Common myeloid progenitor, CD34-positive (primary cell): ENCODE measurements around the gene SLC25A43.
"Not testable (repeated sequence)": the region's sequence is repeated elsewhere in the genome, so short reads cannot be mapped to it uniquely, and the experiment has no call there.

ENCODE experiments used
- CTCF ChIA-PET: fragments of 350-600 bp; sonication (Branson Sonifier 250); formaldehyde crosslinking; loops from one replicate; lab custom pipeline; 2021; ENCODE audit warnings: antibody characterized with exemption; lab: Charles Lee
- POLR2A ChIA-PET: fragments of 350-600 bp; sonication (Branson Sonifier 250); formaldehyde crosslinking; loops from one replicate; lab custom pipeline; 2021; ENCODE audit warnings: antibody characterized with exemption; lab: Charles Lee
- DNase-seq, 3 donors: peaks; one replicate each; pipeline versions ENCODE4 v3.0.0 to v3.0.0-alpha.2; 2013
- H3K27ac ChIP-seq, 2 experiments: 1 replicate in 1 of 2; 2 replicates in 1 of 2; pipeline ENCODE4 v1.7.0; 2013; ENCODE audit warnings: inconsistent platforms in 2 of 2, low read length in 2 of 2, mild to moderate bottlenecking in 2 of 2, low read depth in 1 of 2, moderate library complexity in 1 of 2; ENCODE audit not compliant: severe bottlenecking in 2 of 2, insufficient read depth in 1 of 2, poor library complexity in 1 of 2
- H3K27me3 ChIP-seq, 5 experiments: replicated peaks in 2 of 5; 1 replicate in 3 of 5; 2 replicates in 2 of 5; pipeline versions ENCODE4 v1.6.1 to v1.7.0; 2013; ENCODE audit warnings: low read length in 4 of 5, mild to moderate bottlenecking in 2 of 5, moderate library complexity in 2 of 5, inconsistent platforms in 1 of 5; ENCODE audit not compliant: insufficient read depth in 5 of 5, control insufficient read depth in 4 of 5
- H3K36me3 ChIP-seq, 4 experiments: 1 replicate in 2 of 4; 2 replicates in 2 of 4; pipeline versions ENCODE4 v1.6.1 to v1.7.0; 2013; ENCODE audit warnings: low read length in 3 of 4, control low read depth in 1 of 4, mild to moderate bottlenecking in 1 of 4; ENCODE audit not compliant: control insufficient read depth in 4 of 4, insufficient read depth in 4 of 4
- H3K4me1 ChIP-seq, 4 experiments: 1 replicate in 3 of 4; 2 replicates in 1 of 4; pipeline versions ENCODE4 v1.6.1 to v1.7.1; 2013; ENCODE audit warnings: low read length in 3 of 4, mild to moderate bottlenecking in 3 of 4, control low read depth in 1 of 4, inconsistent platforms in 1 of 4, moderate library complexity in 1 of 4; ENCODE audit not compliant: control insufficient read depth in 4 of 4, insufficient read depth in 4 of 4; ENCODE audit errors: control extremely low read depth in 1 of 4
- H3K4me3 ChIP-seq, 7 experiments: 1 replicate in 4 of 7; 2 replicates in 3 of 7; pipeline versions ENCODE4 v1.5.1 to v1.7.0; 2013; ENCODE audit warnings: mild to moderate bottlenecking in 7 of 7, low read length in 6 of 7, moderate library complexity in 6 of 7, inconsistent platforms in 2 of 7, low read depth in 2 of 7, control low read depth in 1 of 7; ENCODE audit not compliant: insufficient read depth in 4 of 7, control insufficient read depth in 1 of 7; ENCODE audit errors: extremely low read depth in 1 of 7
- H3K9me3 ChIP-seq, 5 experiments: 1 replicate in 4 of 5; 2 replicates in 1 of 5; pipeline versions ENCODE4 v1.6.1 to v1.7.1; 2013; ENCODE audit warnings: low read length in 4 of 5, mild to moderate bottlenecking in 2 of 5, inconsistent platforms in 1 of 5, low read depth in 1 of 5, moderate library complexity in 1 of 5; ENCODE audit not compliant: control insufficient read depth in 4 of 5, insufficient read depth in 2 of 5; ENCODE audit errors: control extremely low read depth in 1 of 5
- WGBS: methylation state at CpG from one replicate; pipeline ENCODE4 v1.1.5; 2013; ENCODE audit not compliant: insufficient coverage; 5-methylcytosine and 5-hydroxymethylcytosine counted together

The SLC25A43 gene

DNA sequence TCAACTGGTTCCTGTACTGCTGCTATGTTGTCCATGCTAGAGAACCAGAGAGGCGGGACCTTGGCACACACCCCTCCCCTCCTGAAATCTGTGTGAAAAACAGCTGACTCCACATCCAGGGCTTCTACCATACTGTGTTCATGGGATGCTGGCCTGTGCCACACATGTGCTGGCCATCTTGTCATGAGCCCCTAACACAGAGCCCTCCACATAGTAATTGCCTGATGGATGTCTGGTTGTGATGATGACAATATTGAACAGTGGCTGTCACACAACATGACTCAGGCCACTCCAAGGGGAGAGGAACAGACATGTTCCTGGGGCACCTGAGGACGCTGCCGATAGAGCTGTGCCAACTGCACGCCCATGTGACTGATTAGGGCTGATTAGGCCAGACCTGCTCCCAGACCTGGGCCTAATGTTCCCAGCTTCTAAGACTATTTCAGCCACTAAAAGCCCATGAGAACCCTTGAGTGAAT, 82.2 kb downstream of the SLC25A43 start:
- POLR2A ChIA-PET, result no interaction called here
- H3K4me1 ChIP-seq, result peaks cover 0 to 4% (median 1%) of the 10 kb centered on the region in 4 experiments
- WGBS, result 90% methylated on average over 4 of the region's 4 CpGs

DNA sequence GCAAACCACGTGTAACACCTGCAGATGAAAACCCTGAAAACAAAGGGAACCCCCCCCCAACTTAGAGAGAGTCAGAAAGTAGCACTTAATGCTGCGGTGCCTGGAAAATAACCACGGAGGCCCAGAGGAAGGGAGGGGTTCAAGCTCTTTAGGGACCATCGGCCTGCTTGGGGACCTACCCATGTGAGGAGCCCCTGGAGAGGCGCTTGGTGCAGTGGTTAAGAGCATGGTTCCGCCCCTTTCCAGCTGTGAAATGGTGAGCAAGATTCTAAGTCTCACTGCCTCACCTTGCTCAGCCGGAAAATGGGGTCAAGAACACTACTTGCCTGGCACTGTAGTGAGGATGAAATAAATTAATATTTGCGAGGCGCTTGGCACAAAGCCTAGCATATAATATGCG, 82.9 kb downstream of the SLC25A43 start:
- ChIA-PET POLR2A (no interaction called here), CTCF (interaction anchor here (0.9 to 2.6 kb wide), 10 partner anchors 9 to 75 kb away, joined by 3 to 9 read pairs (median 4); no protein-coding TSS in a partner anchor)
- Histone ChIP-seq H3K4me1 (peaks cover 0 to 4% (median 1%) of the 10 kb centered on the region in 4 experiments), H3K4me3 (peak overlapping the region; percentile 12 to 73 (median 43)), H3K27me3 (peaks cover 0 to 5% (median 0%) of the 10 kb centered on the region in 5 experiments), H3K36me3 (no peaks in the 10 kb centered on the region), H3K27ac (peak overlapping the region in 1 of 2 experiments; percentile 5), H3K9me3 (no peaks in the 10 kb centered on the region)
- 63% methylated on average over 8 of the region's 10 CpGs for WGBS
- no peak for DNase-seq

More for the DNA sequence above, 82.2 kb downstream of the SLC25A43 start:
- CTCF ChIA-PET, result interaction anchor here (0.9 to 1.7 kb wide), 5 partner anchors 9 to 50 kb away, joined by 3 to 4 read pairs (median 4); no protein-coding TSS in a partner anchor
- Histone ChIP-seq H3K4me3 (no peak overlapping the region), H3K27ac (no peak overlapping the region), H3K36me3 (no peaks in the 10 kb centered on the region), H3K9me3 (no peaks in the 10 kb centered on the region), H3K27me3 (peaks cover 0 to 5% (median 0%) of the 10 kb centered on the region in 5 experiments)
- no peak for DNase-seq

DNA sequence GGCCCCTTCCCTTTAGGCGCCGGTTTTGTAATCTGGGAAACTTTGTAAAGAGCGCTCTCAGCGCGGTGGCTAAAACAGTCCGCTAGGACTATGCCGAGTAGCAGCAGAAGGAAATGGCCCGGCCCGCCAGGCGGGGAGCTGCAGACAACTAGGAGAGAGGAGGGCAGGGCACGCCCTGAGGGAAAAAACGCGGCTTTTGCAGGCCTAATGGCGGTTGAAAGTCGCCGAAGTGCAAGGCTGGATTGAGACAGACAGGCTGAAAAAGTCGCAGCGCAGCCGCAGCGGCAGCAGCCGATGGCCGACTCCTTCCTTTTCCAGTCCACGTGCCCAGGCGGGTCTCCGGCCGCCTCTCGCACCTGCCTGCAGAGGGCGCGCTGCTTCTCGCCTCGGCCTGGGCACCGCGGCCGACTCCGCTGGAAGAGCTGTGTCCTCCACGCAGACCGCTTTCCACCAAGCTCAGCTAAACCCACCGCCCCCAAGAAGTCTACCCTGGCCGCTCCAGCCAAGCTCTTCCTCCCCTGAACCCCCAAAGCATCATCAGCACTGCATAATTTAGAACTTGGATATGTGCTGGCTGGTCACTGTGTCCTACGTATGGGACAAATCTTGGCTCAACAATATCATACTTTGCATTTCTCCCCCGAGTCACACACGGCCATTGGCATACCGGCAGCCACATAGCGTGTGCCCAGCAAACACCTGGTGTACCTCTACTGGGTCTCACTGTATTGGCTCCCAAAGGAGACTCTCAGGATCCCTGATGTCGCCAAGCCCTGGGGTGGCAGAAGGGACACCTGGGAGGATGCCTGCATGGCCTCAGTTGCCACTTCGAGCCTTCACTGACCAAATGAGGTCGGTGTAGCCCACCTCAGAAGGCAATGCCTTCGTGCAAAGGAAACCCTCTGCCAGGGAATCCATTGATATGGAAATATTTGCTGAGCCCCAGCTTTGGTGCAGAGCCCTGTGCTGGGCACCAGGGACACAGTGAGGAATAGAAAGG, 83.6 kb downstream of the SLC25A43 start:
- POLR2A ChIA-PET, result no interaction called here
- Histone ChIP-seq H3K27ac (peak overlapping the region in 1 of 2 experiments; percentile 5), H3K36me3 (no peaks in the 10 kb centered on the region), H3K4me1 (peaks cover 0 to 4% (median 1%) of the 10 kb centered on the region in 4 experiments), H3K27me3 (peaks cover 0 to 5% (median 0%) of the 10 kb centered on the region in 5 experiments), H3K9me3 (no peaks in the 10 kb centered on the region), H3K4me3 (peak overlapping the region; percentile 12 to 73 (median 43))
- 37% methylated on average over 40 of the region's 48 CpGs for WGBS
- peak; percentile 68 to 84 (median 79) for DNase-seq
- CTCF ChIA-PET, result interaction anchor here (0.9 to 2.6 kb wide), 15 partner anchors 9 to 300 kb away, joined by 3 to 10 read pairs (median 4); no protein-coding TSS in a partner anchor

DNA sequence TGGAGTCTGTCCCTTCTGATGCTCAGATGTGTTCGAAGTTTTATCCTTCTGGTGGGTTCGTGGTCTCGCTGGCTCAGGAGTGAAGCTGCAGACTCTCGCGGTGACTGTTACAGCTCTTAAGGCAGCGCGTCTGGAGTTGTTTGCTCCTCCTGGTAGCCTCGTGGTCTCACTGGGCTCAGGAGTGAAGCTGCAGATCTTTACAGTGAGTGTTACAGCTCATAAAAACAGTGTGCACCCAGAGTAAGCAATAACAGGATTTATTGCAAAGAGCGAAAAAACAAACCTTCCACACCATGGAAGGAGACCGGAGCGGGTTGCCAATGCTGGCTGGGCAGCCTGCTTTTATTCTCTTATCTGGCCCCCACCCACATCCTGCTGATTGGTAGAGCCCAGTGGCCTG, 87.6 kb downstream of the SLC25A43 start:
- 82% methylated on average over 9 of the region's 11 CpGs for WGBS
- no peak for DNase-seq
- Histone ChIP-seq H3K4me1 (peaks cover 0 to 4% (median 1%) of the 10 kb centered on the region in 4 experiments), H3K36me3 (no peaks in the 10 kb centered on the region), H3K27ac (no peak overlapping the region), H3K9me3 (no peaks in the 10 kb centered on the region), H3K4me3 (no peak overlapping the region), H3K27me3 (peaks cover 0 to 5% (median 0%) of the 10 kb centered on the region in 5 experiments)
- ChIA-PET CTCF (interaction anchor here (0.6 to 7.3 kb wide), 5 partner anchors 8 to 25 kb away, joined by 3 to 56 read pairs (median 4); no protein-coding TSS in a partner anchor), POLR2A (no interaction called here)

DNA sequence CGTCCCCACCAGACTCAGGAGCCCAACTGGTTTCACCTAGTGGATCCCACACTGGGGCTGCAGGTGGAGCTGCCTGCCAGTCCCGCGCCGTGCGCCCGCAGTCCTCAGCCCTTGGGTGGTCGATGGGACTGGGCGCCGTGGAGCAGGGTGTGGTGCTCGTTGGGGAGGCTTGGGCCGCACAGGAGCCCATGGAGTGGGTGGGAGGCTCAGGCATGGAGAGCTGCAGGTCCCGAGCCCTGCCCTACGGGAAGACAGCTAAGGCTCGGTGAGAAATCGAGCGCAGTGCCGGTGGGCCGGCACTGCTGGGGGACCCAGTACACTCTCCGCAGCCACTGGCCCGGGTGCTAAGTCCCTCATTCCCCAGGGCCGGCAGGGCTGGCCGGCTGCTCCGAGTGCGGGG, 88.6 kb downstream of the SLC25A43 start:
- H3K9me3 ChIP-seq, H3K27me3 ChIP-seq, H3K36me3 ChIP-seq, H3K4me3 ChIP-seq, DNase-seq, H3K27ac ChIP-seq, POLR2A ChIA-PET, H3K4me1 ChIP-seq: not testable (repeated sequence)
- CTCF ChIA-PET, result interaction anchor here (1.0 to 7.3 kb wide), 7 partner anchors 8 to 69 kb away, joined by 3 to 56 read pairs (median 6); no protein-coding TSS in a partner anchor
- 97% methylated on average over 18 of the region's 24 CpGs for WGBS

DNA sequence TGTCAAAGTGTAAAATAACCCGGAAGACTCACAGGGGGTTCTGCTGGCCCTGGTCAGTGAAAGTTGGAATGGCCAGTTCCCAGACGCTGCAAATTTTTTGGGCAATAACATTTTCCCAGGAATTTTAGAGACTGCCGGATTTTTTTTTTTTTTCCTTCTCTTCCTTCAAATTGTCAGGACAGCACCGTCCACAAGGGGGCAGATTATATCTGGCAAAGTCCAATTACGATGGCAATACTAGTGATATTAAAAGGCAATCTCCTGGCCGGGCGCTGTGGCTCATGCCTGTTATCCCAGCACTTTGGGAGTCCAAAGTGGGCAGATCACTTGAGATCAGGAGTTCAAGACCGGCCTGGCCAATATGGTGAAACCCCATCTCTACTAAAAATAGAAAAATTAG, 89.6 kb downstream of the SLC25A43 start:
- peak in 2 of 3 donors; percentile 49 to 56 for DNase-seq
- 25% methylated on average over 7 of the region's 8 CpGs for WGBS
- ChIA-PET CTCF (interaction anchor here (0.6 to 7.3 kb wide), 8 partner anchors 7 to 70 kb away, joined by 3 to 56 read pairs (median 4); no protein-coding TSS in a partner anchor), POLR2A (no interaction called here)
- H3K36me3 ChIP-seq, result no peaks in the 10 kb centered on the region
- H3K9me3 ChIP-seq, result no peaks in the 10 kb centered on the region
- no peak overlapping the region for H3K27ac ChIP-seq
- no peaks in the 10 kb centered on the region for H3K27me3 ChIP-seq
- no peak overlapping the region for H3K4me3 ChIP-seq
- H3K4me1 ChIP-seq, result no peaks in the 10 kb centered on the region
